Calu3 (cell line): Measurements from ENCODE around the gene STIM2. TPM values are rescaled to one million over a fixed set of nuclear protein-coding genes. Genes with fewer than 3 reads are reported as not detected.

Experiments
- BruUV-seq: library from RNA; stranded (reverse); fragments of 400-500 nt; replicated peaks from 2 replicates; lab custom pipeline; 2021; lab: Mats Ljungman, UMichigan
- CTCF ChIA-PET: fragments of 300-600 bp; sonication (Branson Sonifier 250); formaldehyde crosslinking; loops from one replicate; lab custom pipeline; 2022; ENCODE audit warnings: antibody characterized with exemption; lab: Charles Lee
- DNase-seq: peaks from one replicate; pipeline ENCODE4 v3.0.0; 2022
- H3K27ac Mint-ChIP-seq: one replicate; pipeline ENCODE4 v1.8.0; 2022; ENCODE audit warnings: mixed read lengths; ENCODE audit not compliant: unreplicated experiment
- H3K27me3 Mint-ChIP-seq: one replicate; pipeline ENCODE4 v1.8.0; 2022; ENCODE audit warnings: mixed read lengths; ENCODE audit not compliant: unreplicated experiment
- H3K36me3 Mint-ChIP-seq: one replicate; pipeline ENCODE4 v1.8.0; 2022; ENCODE audit warnings: mild to moderate bottlenecking, moderate library complexity, mixed read lengths; ENCODE audit not compliant: insufficient read depth, unreplicated experiment
- H3K4me1 Mint-ChIP-seq: one replicate; pipeline ENCODE4 v1.8.0; 2022; ENCODE audit warnings: mild to moderate bottlenecking, low read depth, mixed read lengths; ENCODE audit not compliant: unreplicated experiment
- H3K4me3 Mint-ChIP-seq: one replicate; pipeline ENCODE4 v1.8.0; 2022; ENCODE audit warnings: mild to moderate bottlenecking, low read depth, moderate library complexity, mixed read lengths; ENCODE audit not compliant: unreplicated experiment
- H3K9me3 Mint-ChIP-seq: one replicate; pipeline ENCODE4 v1.8.0; 2022; ENCODE audit warnings: low read depth, mixed read lengths; ENCODE audit not compliant: unreplicated experiment
- intact Hi-C: fragments of 100-400 bp; cut with micrococcal nuclease; formaldehyde crosslinking; loops from one replicate; pipeline ENCODE4 v1.10.0; 2022; ENCODE audit not compliant: unreplicated experiment
- total RNA-seq: library from RNA; stranded (reverse); gene quantifications from 2 replicates; pipeline ENCODE4 v1.2.3, GENCODE V29; 2022
- TF ChIP-seq, protein P1 (sequence below): fragments of 200-600 bp; IDR thresholded peaks from one replicate; pipeline ENCODE4 v1.8.0; 2022; ENCODE audit warnings: antibody characterized with exemption; ENCODE audit not compliant: unreplicated experiment

Gene STIM2
- total RNA-seq, 1 experiment from 2014 or later, result 24.2 TPM

- BruUV-seq, result no TSS peak
- intact Hi-C loops, result no loop called here
- Mint-ChIP-seq H3K36me3 (no peaks in the 10 kb centered on the region), H3K27ac (no peak overlapping the region), H3K4me1 (no peaks in the 10 kb centered on the region), H3K27me3 (no peaks in the 10 kb centered on the region), H3K9me3 (no peaks in the 10 kb centered on the region), H3K4me3 (no peak overlapping the region)
- TF ChIP-seq, protein P1, sequence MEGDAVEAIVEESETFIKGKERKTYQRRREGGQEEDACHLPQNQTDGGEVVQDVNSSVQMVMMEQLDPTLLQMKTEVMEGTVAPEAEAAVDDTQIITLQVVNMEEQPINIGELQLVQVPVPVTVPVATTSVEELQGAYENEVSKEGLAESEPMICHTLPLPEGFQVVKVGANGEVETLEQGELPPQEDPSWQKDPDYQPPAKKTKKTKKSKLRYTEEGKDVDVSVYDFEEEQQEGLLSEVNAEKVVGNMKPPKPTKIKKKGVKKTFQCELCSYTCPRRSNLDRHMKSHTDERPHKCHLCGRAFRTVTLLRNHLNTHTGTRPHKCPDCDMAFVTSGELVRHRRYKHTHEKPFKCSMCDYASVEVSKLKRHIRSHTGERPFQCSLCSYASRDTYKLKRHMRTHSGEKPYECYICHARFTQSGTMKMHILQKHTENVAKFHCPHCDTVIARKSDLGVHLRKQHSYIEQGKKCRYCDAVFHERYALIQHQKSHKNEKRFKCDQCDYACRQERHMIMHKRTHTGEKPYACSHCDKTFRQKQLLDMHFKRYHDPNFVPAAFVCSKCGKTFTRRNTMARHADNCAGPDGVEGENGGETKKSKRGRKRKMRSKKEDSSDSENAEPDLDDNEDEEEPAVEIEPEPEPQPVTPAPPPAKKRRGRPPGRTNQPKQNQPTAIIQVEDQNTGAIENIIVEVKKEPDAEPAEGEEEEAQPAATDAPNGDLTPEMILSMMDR, result no peak
- no peak for DNase-seq
- CTCF ChIA-PET, result no interaction called here
These were observed 19.2 kb downstream of the STIM2 start for GRCh38 chr4:26879805-26880204.

DNA sequence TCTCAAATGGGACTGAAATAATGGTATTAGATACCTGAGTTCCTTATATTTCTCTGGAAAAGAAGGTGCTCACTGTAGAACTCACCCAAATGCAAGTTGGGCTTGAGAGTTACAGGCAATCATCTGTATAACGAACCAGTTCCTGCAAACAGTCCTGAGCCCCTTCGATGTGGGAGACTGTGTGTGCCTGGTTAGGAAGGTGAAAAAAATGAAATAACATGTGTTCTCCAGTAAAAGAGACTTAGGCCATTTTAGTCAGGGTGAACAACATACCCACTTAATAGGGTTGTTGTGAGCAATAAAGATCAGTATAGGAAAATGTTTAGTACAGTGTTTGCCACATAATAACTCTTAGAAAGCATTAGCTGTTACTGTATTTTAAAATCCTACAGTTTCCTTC is 23.4 kb downstream of the STIM2 start:
- TF ChIP-seq, protein P1, result no peak
- H3K4me3 Mint-ChIP-seq, result no peak overlapping the region
- H3K9me3 Mint-ChIP-seq, result no peaks in the 10 kb centered on the region
- intact Hi-C loops, result no loop called here
- CTCF ChIA-PET, result no interaction called here
- BruUV-seq, result no TSS peak
- no peak for DNase-seq
- H3K4me1 Mint-ChIP-seq, result no peaks in the 10 kb centered on the region
- no peaks in the 10 kb centered on the region for H3K27me3 Mint-ChIP-seq
- H3K36me3 Mint-ChIP-seq, result no peaks in the 10 kb centered on the region
- H3K27ac Mint-ChIP-seq, result no peak overlapping the region

- no peak for DNase-seq
- no TSS peak for BruUV-seq
- H3K4me1 Mint-ChIP-seq, result no peaks in the 10 kb centered on the region
- intact Hi-C loops, result no loop called here
- no peak overlapping the region for H3K4me3 Mint-ChIP-seq
- no peaks in the 10 kb centered on the region for H3K27me3 Mint-ChIP-seq
- no peak overlapping the region for H3K27ac Mint-ChIP-seq
- CTCF ChIA-PET, result no interaction called here
- no peaks in the 10 kb centered on the region for H3K36me3 Mint-ChIP-seq
- no peaks in the 10 kb centered on the region for H3K9me3 Mint-ChIP-seq
- TF ChIP-seq, protein P1, result no peak
These were observed 23.9 kb downstream of the STIM2 start for GRCh38 chr4:26884486-26884988.

DNA sequence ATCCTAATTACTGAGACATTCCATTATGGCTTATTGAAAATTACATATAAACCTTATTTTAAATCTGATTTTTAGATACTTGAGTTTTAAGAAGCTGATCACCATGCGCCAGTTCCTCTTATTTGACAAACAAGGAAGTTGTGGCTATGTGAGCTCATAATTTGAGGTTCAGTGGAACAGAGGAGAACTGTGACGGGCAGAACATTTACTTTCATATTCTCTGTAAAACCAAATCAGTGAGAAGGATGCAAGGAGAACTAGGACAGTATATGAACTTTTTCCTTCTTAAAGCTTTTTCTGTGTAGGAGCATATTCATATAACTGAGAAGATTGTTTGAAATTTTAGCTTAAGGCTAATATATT is 25.3 kb downstream of the STIM2 start:
- no peaks in the 10 kb centered on the region for H3K9me3 Mint-ChIP-seq
- BruUV-seq, result no TSS peak
- CTCF ChIA-PET, result interaction anchor here (1.2 kb wide), 1 partner anchor 28 kb away, joined by 4 read pairs; no protein-coding TSS in a partner anchor
- H3K27me3 Mint-ChIP-seq, result no peaks in the 10 kb centered on the region
- no peak for DNase-seq
- H3K4me3 Mint-ChIP-seq, result no peak overlapping the region
- intact Hi-C loops, result no loop called here
- H3K36me3 Mint-ChIP-seq, result no peaks in the 10 kb centered on the region
- no peak overlapping the region for H3K27ac Mint-ChIP-seq
- no peaks in the 10 kb centered on the region for H3K4me1 Mint-ChIP-seq
- TF ChIP-seq, protein P1, result no peak
